ENCODE data around the gene SLX9.

DNA sequence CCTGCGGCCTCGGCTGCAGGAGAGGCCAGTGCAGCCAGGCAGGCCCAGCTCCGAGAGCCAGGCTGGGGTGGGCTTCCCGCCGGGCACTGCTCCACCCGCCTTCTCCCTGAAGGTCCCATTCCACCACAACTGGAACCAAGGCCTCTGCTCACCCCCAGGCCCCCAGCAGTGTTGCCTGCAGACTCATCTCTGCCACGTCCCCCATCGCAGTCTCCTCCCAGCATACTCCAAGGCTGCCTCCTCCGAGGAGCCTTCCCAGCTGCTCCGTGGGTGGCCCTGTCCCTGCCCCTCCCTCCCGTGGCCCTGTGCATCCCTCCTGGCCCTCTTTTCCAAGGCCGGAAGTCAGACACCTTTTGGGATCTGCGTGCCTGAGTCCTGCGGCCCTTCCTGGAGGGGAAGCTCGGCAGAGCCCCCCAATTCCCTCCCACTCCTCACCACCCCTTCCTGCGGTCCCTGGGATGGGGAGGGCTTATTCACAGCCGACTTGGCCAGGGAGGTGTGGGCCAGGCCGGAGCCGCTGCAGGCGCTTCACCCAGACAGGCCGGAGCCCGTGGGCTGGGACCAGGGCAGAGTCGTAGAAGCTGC lies 47.6 kb downstream of the SLX9 start:
- TF ChIP-seq, protein P1, sequence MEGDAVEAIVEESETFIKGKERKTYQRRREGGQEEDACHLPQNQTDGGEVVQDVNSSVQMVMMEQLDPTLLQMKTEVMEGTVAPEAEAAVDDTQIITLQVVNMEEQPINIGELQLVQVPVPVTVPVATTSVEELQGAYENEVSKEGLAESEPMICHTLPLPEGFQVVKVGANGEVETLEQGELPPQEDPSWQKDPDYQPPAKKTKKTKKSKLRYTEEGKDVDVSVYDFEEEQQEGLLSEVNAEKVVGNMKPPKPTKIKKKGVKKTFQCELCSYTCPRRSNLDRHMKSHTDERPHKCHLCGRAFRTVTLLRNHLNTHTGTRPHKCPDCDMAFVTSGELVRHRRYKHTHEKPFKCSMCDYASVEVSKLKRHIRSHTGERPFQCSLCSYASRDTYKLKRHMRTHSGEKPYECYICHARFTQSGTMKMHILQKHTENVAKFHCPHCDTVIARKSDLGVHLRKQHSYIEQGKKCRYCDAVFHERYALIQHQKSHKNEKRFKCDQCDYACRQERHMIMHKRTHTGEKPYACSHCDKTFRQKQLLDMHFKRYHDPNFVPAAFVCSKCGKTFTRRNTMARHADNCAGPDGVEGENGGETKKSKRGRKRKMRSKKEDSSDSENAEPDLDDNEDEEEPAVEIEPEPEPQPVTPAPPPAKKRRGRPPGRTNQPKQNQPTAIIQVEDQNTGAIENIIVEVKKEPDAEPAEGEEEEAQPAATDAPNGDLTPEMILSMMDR (IDR thresholded peaks at IDR 0.05) = no peak
- TF ChIP-seq POLR2A (IDR thresholded peaks at IDR 0.05) = no peak
